GM19351 (cell line): ENCODE results near the gene CD2AP.
"Not testable (repeated sequence)": the region's sequence is repeated elsewhere in the genome, so short reads cannot be mapped to it uniquely, and the experiment has no call there.

Source experiments
- ATAC-seq: cut with Tn5 transposase; IDR thresholded peaks from one replicate; pipeline ENCODE4 v1.9.1; 2021; ENCODE audit warnings: mild to moderate bottlenecking, moderate library complexity; ENCODE audit not compliant: unreplicated experiment

Gene CD2AP

GRCh38 chr6:47495954-47496545 is 18.5 kb downstream of the CD2AP start:
- ATAC-seq: no peak

- ATAC-seq: no peak
Observed at GRCh38 chr6:47496935-47497579, 19.5 kb downstream of the CD2AP start.

GRCh38 chr6:47502920-47503319 is 25.3 kb downstream of the CD2AP start:
- no peak for ATAC-seq

GRCh38 chr6:47509937-47510336 is 32.3 kb downstream of the CD2AP start:
- ATAC-seq: no peak

- no peak for ATAC-seq
Observed at GRCh38 chr6:47512872-47513271, 35.3 kb downstream of the CD2AP start.

- no peak for ATAC-seq
Observed at GRCh38 chr6:47519279-47519678, 41.7 kb downstream of the CD2AP start.

- ATAC-seq: no peak
Observed at GRCh38 chr6:47520282-47520681, 42.7 kb downstream of the CD2AP start.

GRCh38 chr6:47521961-47522360 is 44.4 kb downstream of the CD2AP start:
- ATAC-seq: no peak

- ATAC-seq: no peak
Observed at GRCh38 chr6:47524136-47524845, 46.7 kb downstream of the CD2AP start.

- no peak for ATAC-seq
Observed at GRCh38 chr6:47525330-47526057, 47.9 kb downstream of the CD2AP start.

- ATAC-seq: no peak
Observed at GRCh38 chr6:47527274-47527673, 49.7 kb downstream of the CD2AP start.

- ATAC-seq: no peak
Observed at GRCh38 chr6:47529734-47530133, 52.1 kb downstream of the CD2AP start.

- no peak for ATAC-seq
Observed at GRCh38 chr6:47532981-47533585, 55.5 kb downstream of the CD2AP start.

GRCh38 chr6:47534063-47534462 is 56.5 kb downstream of the CD2AP start:
- ATAC-seq: no peak

GRCh38 chr6:47535316-47536225 is 58.0 kb downstream of the CD2AP start:
- peak; percentile 71 for ATAC-seq

GRCh38 chr6:47536816-47537401 is 59.3 kb downstream of the CD2AP start:
- peak; percentile 46 for ATAC-seq

- no peak for ATAC-seq
Observed at GRCh38 chr6:47545223-47545622, 67.6 kb downstream of the CD2AP start.

- no peak for ATAC-seq
Observed at GRCh38 chr6:47551670-47552069, 74.1 kb downstream of the CD2AP start.

- no peak for ATAC-seq
Observed at GRCh38 chr6:47552319-47552718, 74.7 kb downstream of the CD2AP start.

- ATAC-seq: not testable (repeated sequence)
Observed at GRCh38 chr6:47553243-47553642, 75.7 kb downstream of the CD2AP start.
